Measurements from ENCODE around the gene PTPRN. TPM values are rescaled to one million over a fixed set of nuclear protein-coding genes. Genes with fewer than 3 reads are reported as not detected.

Gene PTPRN
- total and polyA plus RNA-seq, 8 donors, result 0.17 to 1.4 (median 0.79) TPM; not detected in 1

GRCh38 chr2:219296631-219297391 lies 12.4 kb downstream of the PTPRN start:
- H3K4me1 ChIP-seq, result peaks cover 0 to 18% of the 10 kb centered on the region in 2 donors
- H3K27ac ChIP-seq, result no peak overlapping the region
- ATAC-seq (no peak), DNase-seq (peak in 1 of 4 donors; percentile 26)
- intact Hi-C loops (cut with DNase I), result loop anchor here (5.0 to 10.0 kb wide), 2 partner anchors 125 to 132 kb away; partner anchors contain the start of genes NHEJ1 (in 1 of the 2) and SLC23A3 (in 1 of the 2)
- no peak for TF ChIP-seq CTCF (IDR thresholded peaks at IDR 0.05)
- H3K9me3 ChIP-seq, result no peaks in the 10 kb centered on the region
- no peak overlapping the region for H3K4me3 ChIP-seq
- no peaks in the 10 kb centered on the region for H3K36me3 ChIP-seq
- H3K27me3 ChIP-seq, result peaks cover 0 to 47% of the 10 kb centered on the region in 2 donors

- Histone ChIP-seq H3K27me3 (peaks cover 0 to 40% of the 10 kb centered on the region in 2 donors), H3K27ac (no peak overlapping the region), H3K4me1 (peaks cover 0 to 18% of the 10 kb centered on the region in 2 donors), H3K36me3 (no peaks in the 10 kb centered on the region), H3K9me3 (no peaks in the 10 kb centered on the region), H3K4me3 (no peak overlapping the region)
- ATAC-seq (no peak), DNase-seq (no peak)
- no peak for TF ChIP-seq CTCF (IDR thresholded peaks at IDR 0.05)
- intact Hi-C loops (cut with DNase I), result loop anchor here (5.0 to 10.0 kb wide), 2 partner anchors 124 to 131 kb away; partner anchors contain the start of genes NHEJ1 (in 1 of the 2) and SLC23A3 (in 1 of the 2)
Observed at GRCh38 chr2:219296142-219296541, 13.1 kb downstream of the PTPRN start.

- DNase-seq, result peak; percentile 80 to 99 (median 90)
- H3K27me3 ChIP-seq, result peaks cover 0 to 25% of the 10 kb centered on the region in 2 donors
- H3K4me3 ChIP-seq, result peak overlapping the region; percentile 48 to 55
- peak; percentile 99 for TF ChIP-seq CTCF (IDR thresholded peaks at IDR 0.05)
- no peaks in the 10 kb centered on the region for H3K9me3 ChIP-seq
- H3K27ac ChIP-seq, result peak overlapping the region in 1 of 2 donors; percentile 37
- peaks cover 0 to 18% of the 10 kb centered on the region in 2 donors for H3K4me1 ChIP-seq
- H3K36me3 ChIP-seq, result no peaks in the 10 kb centered on the region
- peak; percentile 98 for ATAC-seq
- intact Hi-C loops (cut with DNase I), result loop anchor here (5.0 to 10.0 kb wide), 2 partner anchors 122 to 130 kb away; partner anchors contain the start of genes NHEJ1 (in 1 of the 2) and SLC23A3 (in 1 of the 2)
Observed at GRCh38 chr2:219294356-219295351, 14.5 kb downstream of the PTPRN start.

GRCh38 chr2:219293736-219294231 lies 15.4 kb downstream of the PTPRN start:
- Histone ChIP-seq H3K4me1 (peaks cover 0 to 17% of the 10 kb centered on the region in 2 donors), H3K27ac (no peak overlapping the region), H3K27me3 (peaks cover 0 to 16% of the 10 kb centered on the region in 2 donors), H3K4me3 (no peak overlapping the region), H3K36me3 (no peaks in the 10 kb centered on the region), H3K9me3 (no peaks in the 10 kb centered on the region)
- ATAC-seq (no peak), DNase-seq (no peak)
- intact Hi-C loops (cut with DNase I), result loop anchor here in 1 of 2 donors (10.0 kb wide), 1 partner anchor 129 kb away; the partner anchor contains the start of gene NHEJ1
- no peak for TF ChIP-seq CTCF (IDR thresholded peaks at IDR 0.05)

Measured in left lung (tissue), 10 donors.